Mucosa of rectum (tissue), 2 donors: ENCODE data around the gene SMARCD1.

ENCODE experiments used
- H3K27ac ChIP-seq, 2 donors: one replicate each; pipeline ENCODE4 v1.7.0; 2013; ENCODE audit warnings: inconsistent platforms in 2 of 2, low read depth in 2 of 2, low read length in 2 of 2
- H3K27me3 ChIP-seq, 2 donors: one replicate each; pipeline ENCODE4 v1.7.0; 2013; ENCODE audit warnings: low read length in 2 of 2; ENCODE audit not compliant: control insufficient read depth in 2 of 2, insufficient read depth in 2 of 2
- H3K36me3 ChIP-seq, 2 donors: one replicate each; pipeline ENCODE4 v1.7.0; 2013; ENCODE audit warnings: low read length in 2 of 2; ENCODE audit not compliant: control insufficient read depth in 2 of 2, insufficient read depth in 2 of 2
- H3K4me1 ChIP-seq, 2 donors: one replicate each; pipeline ENCODE4 v1.7.0; 2013; ENCODE audit warnings: low read length in 2 of 2, mild to moderate bottlenecking in 1 of 2; ENCODE audit not compliant: control insufficient read depth in 2 of 2, insufficient read depth in 2 of 2
- H3K4me3 ChIP-seq, 2 donors: one replicate each; pipeline ENCODE4 v1.7.0; 2013; ENCODE audit warnings: low read length in 2 of 2
- H3K9ac ChIP-seq, 2 donors: one replicate each; pipeline ENCODE4 v1.7.0; 2013; ENCODE audit warnings: low read length in 2 of 2, low read depth in 1 of 2, mild to moderate bottlenecking in 1 of 2
- H3K9me3 ChIP-seq, 2 donors: one replicate each; pipeline ENCODE4 v1.7.0; 2013; ENCODE audit warnings: low read length in 2 of 2; ENCODE audit not compliant: control insufficient read depth in 2 of 2
- donor health status: healthy.
- donor health status: Normal muscosa, but diverticular disease.

Gene SMARCD1

DNA sequence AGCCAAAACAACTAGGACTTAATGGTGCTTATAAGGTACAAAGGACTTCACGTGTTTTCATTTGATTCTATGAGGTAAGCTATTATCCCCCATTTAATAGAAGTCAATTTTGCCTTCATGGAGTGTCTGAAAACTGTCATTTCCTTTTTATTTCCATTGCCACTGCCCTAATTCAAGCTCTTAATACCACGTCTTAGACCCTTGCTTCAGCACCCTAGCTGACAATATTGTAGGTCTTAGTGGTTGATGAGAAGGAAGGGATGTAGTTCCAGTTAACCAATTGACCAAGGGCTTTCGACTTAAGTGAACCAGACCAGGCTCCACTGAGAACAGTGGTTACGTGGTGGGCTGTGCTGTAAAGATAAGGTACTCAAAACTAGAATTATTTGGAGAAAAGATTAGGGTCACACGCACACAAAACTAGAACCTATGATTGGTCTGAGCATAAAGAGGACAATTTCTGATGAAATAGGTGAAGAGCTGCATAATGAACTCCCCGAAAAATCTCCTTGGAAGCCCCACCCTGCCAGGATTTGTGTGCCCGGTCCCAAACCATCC is 37.4 kb upstream of the SMARCD1 start:
- no peak overlapping the region for H3K9ac ChIP-seq
- no peaks in the 10 kb centered on the region for H3K9me3 ChIP-seq
- peaks cover 0 to 10% of the 10 kb centered on the region in 2 donors for H3K27me3 ChIP-seq
- H3K36me3 ChIP-seq: no peaks in the 10 kb centered on the region
- peaks cover 2 to 3% of the 10 kb centered on the region in 2 donors for H3K4me1 ChIP-seq
- no peak overlapping the region for H3K4me3 ChIP-seq
- no peak overlapping the region for H3K27ac ChIP-seq

DNA sequence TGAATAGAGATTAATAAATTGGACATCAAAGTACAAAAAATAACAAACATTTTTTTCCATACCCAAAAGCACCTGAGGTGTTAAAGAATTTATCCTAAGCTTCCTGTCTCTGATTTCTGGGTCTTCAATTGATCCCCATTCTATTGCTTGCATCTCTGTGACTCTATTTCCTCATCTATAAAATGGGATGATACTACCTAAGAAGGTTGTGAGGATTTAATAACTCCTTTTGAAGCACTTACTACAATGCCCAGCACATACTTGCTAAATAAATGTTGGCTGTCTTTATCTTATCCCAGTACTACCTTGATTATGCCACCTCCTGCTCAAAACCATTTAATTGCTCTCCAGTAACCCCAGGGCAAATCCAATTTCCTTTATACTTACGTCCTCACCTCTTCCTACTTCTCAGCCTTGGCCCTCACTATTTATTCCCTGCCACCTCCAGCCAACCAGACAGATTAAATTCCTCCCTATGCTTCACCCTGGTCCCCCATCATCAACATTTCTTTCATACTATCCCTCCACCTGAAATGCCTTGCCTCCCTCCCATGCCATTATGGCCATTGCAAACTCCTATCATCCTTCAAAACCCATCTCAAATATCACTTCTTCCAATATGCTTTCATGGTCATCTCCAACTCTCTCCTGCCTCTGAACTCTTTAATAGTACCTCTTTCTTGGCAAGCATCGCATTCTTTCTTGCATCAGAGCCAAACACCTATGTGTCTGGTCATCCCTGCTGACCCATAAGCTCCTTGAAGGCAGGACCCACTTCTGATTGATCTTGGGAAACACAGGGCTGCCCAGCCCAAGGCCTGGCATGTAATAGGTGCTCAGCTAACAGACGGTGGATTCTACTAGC is 35.7 kb upstream of the SMARCD1 start:
- Histone ChIP-seq H3K9ac (no peak overlapping the region), H3K36me3 (no peaks in the 10 kb centered on the region), H3K27me3 (peaks cover 0 to 11% of the 10 kb centered on the region in 2 donors), H3K27ac (no peak overlapping the region), H3K4me1 (peaks cover 2 to 3% of the 10 kb centered on the region in 2 donors), H3K4me3 (no peak overlapping the region), H3K9me3 (no peaks in the 10 kb centered on the region)

- Histone ChIP-seq H3K4me1 (peaks cover 2 to 3% of the 10 kb centered on the region in 2 donors), H3K27ac (no peak overlapping the region), H3K36me3 (no peaks in the 10 kb centered on the region), H3K4me3 (no peak overlapping the region), H3K9me3 (no peaks in the 10 kb centered on the region), H3K27me3 (peaks cover 0 to 11% of the 10 kb centered on the region in 2 donors), H3K9ac (no peak overlapping the region)
Observed at GRCh38 chr12:50050119-50050385, 35.1 kb upstream of the SMARCD1 start.

GRCh38 chr12:50050410-50051098 is 34.6 kb upstream of the SMARCD1 start:
- peaks cover 0 to 11% of the 10 kb centered on the region in 2 donors for H3K27me3 ChIP-seq
- no peak overlapping the region for H3K9ac ChIP-seq
- no peaks in the 10 kb centered on the region for H3K36me3 ChIP-seq
- peaks cover 2 to 3% of the 10 kb centered on the region in 2 donors for H3K4me1 ChIP-seq
- no peaks in the 10 kb centered on the region for H3K9me3 ChIP-seq
- peak overlapping the region in 1 of 2 donors; percentile 27 for H3K4me3 ChIP-seq
- H3K27ac ChIP-seq: no peak overlapping the region

DNA sequence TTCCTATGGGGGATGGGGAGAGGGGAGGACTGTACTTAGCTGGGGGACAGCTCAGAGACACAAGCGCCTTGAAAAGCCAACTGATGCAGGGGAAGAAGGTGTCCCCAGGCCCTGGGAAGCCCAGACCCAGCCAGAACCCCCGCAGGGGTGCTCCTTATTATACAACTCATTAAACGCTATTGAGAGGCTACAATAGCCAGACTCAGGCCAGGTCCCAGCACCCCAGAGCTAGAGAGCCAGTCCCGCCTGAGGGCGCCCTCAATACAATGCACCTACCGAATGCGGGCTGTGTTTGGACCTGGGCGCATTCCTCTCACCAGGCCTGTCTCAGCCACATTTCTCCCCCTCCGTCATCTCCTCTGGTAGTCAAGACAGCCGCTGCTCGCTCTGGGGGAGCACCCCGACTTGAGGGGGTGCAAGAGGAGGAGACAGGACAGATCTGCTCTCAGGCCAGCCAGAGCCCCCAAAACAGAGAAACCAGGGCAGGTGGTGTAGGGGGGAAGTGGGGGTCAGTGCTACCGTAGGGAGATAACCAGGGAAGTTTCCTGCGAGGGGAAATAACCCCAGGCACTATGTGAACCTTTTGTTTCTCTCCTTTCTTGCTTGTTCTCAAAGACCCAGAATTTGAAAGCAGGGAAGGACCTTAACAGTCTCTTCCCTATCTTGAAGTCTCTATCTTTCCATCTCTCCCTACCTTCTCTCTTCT is 33.9 kb upstream of the SMARCD1 start:
- Histone ChIP-seq H3K27me3 (peaks cover 5 to 11% of the 10 kb centered on the region in 2 donors), H3K9me3 (no peaks in the 10 kb centered on the region), H3K36me3 (no peaks in the 10 kb centered on the region), H3K4me1 (peaks cover 5 to 6% of the 10 kb centered on the region in 2 donors), H3K9ac (no peak overlapping the region), H3K27ac (no peak overlapping the region), H3K4me3 (no peak overlapping the region)

DNA sequence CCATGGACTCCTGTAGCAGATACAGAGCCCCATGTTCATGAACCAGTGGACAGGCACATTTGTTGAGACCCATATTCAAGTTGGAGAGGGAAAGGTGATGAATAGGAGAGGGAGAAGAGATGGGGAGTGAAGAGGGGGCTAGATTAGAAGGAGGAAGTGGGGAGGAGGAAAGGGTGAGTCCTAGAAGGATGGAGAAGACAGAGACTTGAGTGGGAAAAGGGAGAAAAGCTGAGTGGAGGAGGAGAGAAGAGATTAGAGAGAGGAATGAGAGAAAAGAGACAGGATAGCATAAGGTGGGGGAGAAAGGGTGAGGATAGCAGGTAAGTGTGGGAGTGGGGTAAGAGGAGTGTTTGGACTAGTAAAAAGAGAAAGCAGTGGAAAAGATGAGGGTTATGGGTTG is 32.6 kb upstream of the SMARCD1 start:
- Histone ChIP-seq H3K27me3 (peaks cover 14 to 19% of the 10 kb centered on the region in 2 donors), H3K27ac (no peak overlapping the region), H3K4me3 (no peak overlapping the region), H3K4me1 (peaks cover 9 to 14% of the 10 kb centered on the region in 2 donors), H3K9ac (no peak overlapping the region), H3K36me3 (no peaks in the 10 kb centered on the region), H3K9me3 (no peaks in the 10 kb centered on the region)

DNA sequence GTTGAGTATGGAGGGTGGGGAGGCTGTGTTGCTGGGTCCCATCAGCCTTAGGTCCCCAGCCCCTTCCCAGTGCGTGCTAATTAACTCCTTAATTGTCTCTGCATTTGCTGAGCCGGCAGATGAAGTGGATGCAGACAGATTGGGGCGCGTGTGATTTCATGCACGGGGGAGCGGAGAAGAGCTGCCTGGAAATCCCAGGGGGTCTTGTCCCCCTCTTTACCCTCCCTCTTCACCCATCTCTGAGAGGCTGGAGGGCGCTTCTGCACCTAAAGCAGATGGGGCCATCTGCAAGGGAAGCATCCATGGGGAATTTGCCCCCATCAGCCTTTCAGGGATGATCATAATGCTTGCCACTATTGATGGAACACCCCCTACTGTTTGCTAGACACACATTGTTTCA is 32.2 kb upstream of the SMARCD1 start:
- no peaks in the 10 kb centered on the region for H3K9me3 ChIP-seq
- no peak overlapping the region for H3K9ac ChIP-seq
- H3K27me3 ChIP-seq: peaks cover 14 to 19% of the 10 kb centered on the region in 2 donors
- H3K36me3 ChIP-seq: no peaks in the 10 kb centered on the region
- no peak overlapping the region for H3K4me3 ChIP-seq
- peaks cover 9 to 14% of the 10 kb centered on the region in 2 donors for H3K4me1 ChIP-seq
- no peak overlapping the region for H3K27ac ChIP-seq

DNA sequence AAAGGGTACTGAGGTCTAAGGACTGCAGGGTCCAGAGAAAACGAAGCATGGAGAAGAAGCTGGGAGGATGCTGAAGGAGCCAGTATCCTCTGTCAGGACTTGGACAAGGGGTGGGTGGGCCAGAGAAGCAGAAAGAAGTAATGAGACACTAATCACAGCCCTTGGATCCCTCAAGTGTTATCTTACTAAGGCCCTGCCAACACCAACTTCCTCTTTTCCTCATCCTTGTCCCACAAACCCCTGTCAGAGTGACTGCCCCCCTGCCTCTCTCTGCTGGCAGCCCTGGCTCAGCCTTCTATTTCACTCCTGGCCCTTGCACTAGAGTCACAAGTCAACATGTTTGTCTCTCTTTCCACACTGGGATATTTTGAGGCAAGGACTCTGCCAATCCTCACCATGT is 31.6 kb upstream of the SMARCD1 start:
- peaks cover 14 to 19% of the 10 kb centered on the region in 2 donors for H3K27me3 ChIP-seq
- H3K27ac ChIP-seq: no peak overlapping the region
- no peak overlapping the region for H3K9ac ChIP-seq
- H3K9me3 ChIP-seq: no peaks in the 10 kb centered on the region
- no peaks in the 10 kb centered on the region for H3K36me3 ChIP-seq
- peaks cover 9 to 14% of the 10 kb centered on the region in 2 donors for H3K4me1 ChIP-seq
- H3K4me3 ChIP-seq: no peak overlapping the region

DNA sequence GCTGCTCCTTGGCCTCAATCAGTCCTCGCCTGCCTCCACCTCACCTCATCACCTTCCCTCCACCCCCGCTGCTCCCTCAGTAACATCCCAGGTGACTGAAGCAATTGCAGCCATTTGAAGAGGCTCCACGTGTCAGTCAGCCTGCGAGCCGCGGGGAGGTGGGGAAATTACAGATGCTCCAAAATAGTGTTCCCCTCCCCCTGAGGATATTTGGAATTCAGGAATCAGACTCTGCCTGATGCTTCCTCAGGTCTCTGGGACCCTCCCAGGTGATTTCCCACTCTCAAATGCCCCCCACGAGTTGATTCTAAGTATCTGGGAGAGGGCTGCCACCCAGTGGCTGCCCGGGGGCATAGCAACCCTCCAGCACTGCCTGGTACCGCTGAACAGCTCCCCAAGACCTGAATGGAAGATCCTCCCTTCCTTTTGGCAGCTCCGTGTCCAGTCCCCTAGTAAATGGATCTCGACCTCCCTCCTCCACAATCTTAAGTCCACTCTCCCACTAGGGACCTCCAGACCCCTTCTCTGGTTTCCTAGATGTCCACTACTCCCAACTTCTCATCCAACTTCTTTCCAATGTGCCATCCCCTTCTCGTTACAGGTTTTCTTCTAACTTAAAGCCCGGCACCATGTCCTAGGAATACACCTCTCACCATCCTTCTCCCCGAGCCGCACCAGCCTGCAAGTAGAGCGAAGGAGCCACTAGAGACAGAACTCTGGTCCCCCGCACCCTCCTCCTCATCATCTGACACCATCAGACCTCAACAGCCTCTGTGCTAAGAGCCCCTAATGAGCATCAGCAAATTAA is 29.1 kb upstream of the SMARCD1 start:
- Histone ChIP-seq H3K27me3 (peaks cover 12 to 14% of the 10 kb centered on the region in 2 donors), H3K27ac (no peak overlapping the region), H3K36me3 (no peaks in the 10 kb centered on the region), H3K4me3 (no peak overlapping the region), H3K9me3 (no peaks in the 10 kb centered on the region), H3K9ac (no peak overlapping the region), H3K4me1 (peaks cover 8 to 12% of the 10 kb centered on the region in 2 donors)
